Measurements from ENCODE around the gene THSD7A. TPM values are rescaled to one million over a fixed set of nuclear protein-coding genes. Genes with fewer than 3 reads are reported as not detected.

The THSD7A gene
- total RNA-seq, 4 donors from 2014 or later: 16.2 to 36.4 (median 21.5) TPM

- peak overlapping the region; percentile 80 to 81 for H3K27ac ChIP-seq
- no peaks in the 10 kb centered on the region for H3K27me3 ChIP-seq
- no peaks in the 10 kb centered on the region for H3K4me1 ChIP-seq
- H3K4me3 ChIP-seq: peak overlapping the region; percentile 41 to 54
- intact Hi-C loops (cut with DNase I; ENCODE audit: low total_unique reads): no loop called here
- H3K9me3 ChIP-seq: no peaks in the 10 kb centered on the region
- no peak for DNase-seq
- H3K36me3 ChIP-seq: no peaks in the 10 kb centered on the region
- TF ChIP-seq, protein P1, sequence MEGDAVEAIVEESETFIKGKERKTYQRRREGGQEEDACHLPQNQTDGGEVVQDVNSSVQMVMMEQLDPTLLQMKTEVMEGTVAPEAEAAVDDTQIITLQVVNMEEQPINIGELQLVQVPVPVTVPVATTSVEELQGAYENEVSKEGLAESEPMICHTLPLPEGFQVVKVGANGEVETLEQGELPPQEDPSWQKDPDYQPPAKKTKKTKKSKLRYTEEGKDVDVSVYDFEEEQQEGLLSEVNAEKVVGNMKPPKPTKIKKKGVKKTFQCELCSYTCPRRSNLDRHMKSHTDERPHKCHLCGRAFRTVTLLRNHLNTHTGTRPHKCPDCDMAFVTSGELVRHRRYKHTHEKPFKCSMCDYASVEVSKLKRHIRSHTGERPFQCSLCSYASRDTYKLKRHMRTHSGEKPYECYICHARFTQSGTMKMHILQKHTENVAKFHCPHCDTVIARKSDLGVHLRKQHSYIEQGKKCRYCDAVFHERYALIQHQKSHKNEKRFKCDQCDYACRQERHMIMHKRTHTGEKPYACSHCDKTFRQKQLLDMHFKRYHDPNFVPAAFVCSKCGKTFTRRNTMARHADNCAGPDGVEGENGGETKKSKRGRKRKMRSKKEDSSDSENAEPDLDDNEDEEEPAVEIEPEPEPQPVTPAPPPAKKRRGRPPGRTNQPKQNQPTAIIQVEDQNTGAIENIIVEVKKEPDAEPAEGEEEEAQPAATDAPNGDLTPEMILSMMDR (IDR thresholded peaks at IDR 0.05): no peak
- no peak for TF ChIP-seq POLR2A (IDR thresholded peaks at IDR 0.05)
Measured at GRCh38 chr7:11830582-11831155, 1.3 kb downstream of the THSD7A start.

- H3K4me1 ChIP-seq: no peaks in the 10 kb centered on the region
- H3K9me3 ChIP-seq: no peaks in the 10 kb centered on the region
- no peaks in the 10 kb centered on the region for H3K27me3 ChIP-seq
- intact Hi-C loops (cut with DNase I; ENCODE audit: low total_unique reads): no loop called here
- no peak for DNase-seq
- H3K27ac ChIP-seq: peak overlapping the region; percentile 3 to 81
- H3K36me3 ChIP-seq: no peaks in the 10 kb centered on the region
- TF ChIP-seq, protein P1 (IDR thresholded peaks at IDR 0.05): no peak
- no peak for TF ChIP-seq POLR2A (IDR thresholded peaks at IDR 0.05)
- H3K4me3 ChIP-seq: no peak overlapping the region
Measured at GRCh38 chr7:11829954-11830353, 2.0 kb downstream of the THSD7A start.

GRCh38 chr7:11819947-11820346, 12.1 kb downstream of the THSD7A start:
- Histone ChIP-seq H3K9me3 (no peaks in the 10 kb centered on the region), H3K36me3 (no peaks in the 10 kb centered on the region), H3K27ac (no peak overlapping the region), H3K4me1 (no peaks in the 10 kb centered on the region), H3K4me3 (no peak overlapping the region), H3K27me3 (no peaks in the 10 kb centered on the region)
- intact Hi-C loops (cut with DNase I; ENCODE audit: low total_unique reads): no loop called here
- TF ChIP-seq POLR2A (IDR thresholded peaks at IDR 0.05): no peak
- TF ChIP-seq, protein P1 (IDR thresholded peaks at IDR 0.05): no peak
- DNase-seq: no peak

DNA sequence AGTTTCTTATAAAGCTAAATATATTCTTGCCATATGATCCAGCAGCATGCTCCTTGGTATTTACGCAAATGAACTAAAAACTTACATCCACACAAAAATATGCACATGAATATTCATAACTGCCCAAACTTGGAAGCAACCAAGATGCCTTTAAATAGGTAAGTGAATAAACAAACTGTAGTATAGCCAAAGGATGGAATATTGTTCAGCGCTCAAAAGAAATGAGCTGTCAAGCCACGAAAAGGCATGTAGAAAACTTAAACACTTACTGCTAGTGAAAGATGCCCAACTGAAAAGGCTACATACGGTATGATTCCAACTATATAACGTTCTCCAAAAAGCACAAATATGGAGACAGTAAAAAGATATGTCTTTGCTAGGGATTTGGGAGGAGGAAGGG, 12.7 kb downstream of the THSD7A start:
- Histone ChIP-seq H3K4me1 (no peaks in the 10 kb centered on the region), H3K4me3 (no peak overlapping the region), H3K27ac (no peak overlapping the region), H3K27me3 (no peaks in the 10 kb centered on the region), H3K36me3 (no peaks in the 10 kb centered on the region), H3K9me3 (no peaks in the 10 kb centered on the region)
- TF ChIP-seq POLR2A (IDR thresholded peaks at IDR 0.05): no peak
- TF ChIP-seq, protein P1 (IDR thresholded peaks at IDR 0.05): no peak
- DNase-seq: no peak
- intact Hi-C loops (cut with DNase I; ENCODE audit: low total_unique reads): no loop called here

DNA sequence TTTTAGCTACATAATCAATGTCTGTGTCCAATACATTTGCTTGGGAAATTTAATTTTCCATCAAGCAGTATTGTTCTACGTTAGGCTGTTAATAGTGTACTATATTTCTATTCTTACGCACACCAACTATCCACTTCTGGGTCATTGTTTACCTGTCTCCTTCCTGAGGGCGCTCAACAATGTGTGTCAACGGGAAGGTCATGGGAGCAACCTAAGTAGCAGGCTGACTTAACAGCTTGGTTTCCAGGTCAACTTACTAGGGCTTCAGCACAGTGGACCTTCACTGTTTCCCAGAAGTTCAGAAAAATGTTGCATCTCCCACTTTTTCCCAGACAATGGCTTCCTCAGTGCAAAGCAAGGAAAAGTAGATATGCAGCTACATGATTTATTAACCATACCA, 13.7 kb downstream of the THSD7A start:
- intact Hi-C loops (cut with DNase I; ENCODE audit: low total_unique reads): no loop called here
- DNase-seq: no peak
- Histone ChIP-seq H3K27me3 (no peaks in the 10 kb centered on the region), H3K4me3 (no peak overlapping the region), H3K9me3 (no peaks in the 10 kb centered on the region), H3K36me3 (no peaks in the 10 kb centered on the region), H3K27ac (no peak overlapping the region), H3K4me1 (no peaks in the 10 kb centered on the region)
- TF ChIP-seq, protein P1 (IDR thresholded peaks at IDR 0.05): no peak
- no peak for TF ChIP-seq POLR2A (IDR thresholded peaks at IDR 0.05)
